Epithelial cell of esophagus (primary cell): ENCODE results near the gene GPC2.
"Not testable (repeated sequence)": the region's sequence is repeated elsewhere in the genome, so short reads cannot be mapped to it uniquely, and the experiment has no call there.

Experiments used
- DNase-seq: peaks from one replicate; pipeline ENCODE4 v3.0.0; 2010; ENCODE audit warnings: low read depth
- H3K4me3 ChIP-seq: 2 replicates; pipeline ENCODE4 v1.5.1; 2011; ENCODE audit warnings: mild to moderate bottlenecking, low read length, control low read depth
- CTCF ChIP-seq: IDR thresholded peaks from 2 replicates; pipeline ENCODE4 v1.5.1; 2011; ENCODE audit warnings: low read depth, mild to moderate bottlenecking, low read length, control low read depth, inconsistent platforms; ENCODE audit not compliant: insufficient read depth; ENCODE audit errors: missing control alignments

GPC2 gene

DNA sequence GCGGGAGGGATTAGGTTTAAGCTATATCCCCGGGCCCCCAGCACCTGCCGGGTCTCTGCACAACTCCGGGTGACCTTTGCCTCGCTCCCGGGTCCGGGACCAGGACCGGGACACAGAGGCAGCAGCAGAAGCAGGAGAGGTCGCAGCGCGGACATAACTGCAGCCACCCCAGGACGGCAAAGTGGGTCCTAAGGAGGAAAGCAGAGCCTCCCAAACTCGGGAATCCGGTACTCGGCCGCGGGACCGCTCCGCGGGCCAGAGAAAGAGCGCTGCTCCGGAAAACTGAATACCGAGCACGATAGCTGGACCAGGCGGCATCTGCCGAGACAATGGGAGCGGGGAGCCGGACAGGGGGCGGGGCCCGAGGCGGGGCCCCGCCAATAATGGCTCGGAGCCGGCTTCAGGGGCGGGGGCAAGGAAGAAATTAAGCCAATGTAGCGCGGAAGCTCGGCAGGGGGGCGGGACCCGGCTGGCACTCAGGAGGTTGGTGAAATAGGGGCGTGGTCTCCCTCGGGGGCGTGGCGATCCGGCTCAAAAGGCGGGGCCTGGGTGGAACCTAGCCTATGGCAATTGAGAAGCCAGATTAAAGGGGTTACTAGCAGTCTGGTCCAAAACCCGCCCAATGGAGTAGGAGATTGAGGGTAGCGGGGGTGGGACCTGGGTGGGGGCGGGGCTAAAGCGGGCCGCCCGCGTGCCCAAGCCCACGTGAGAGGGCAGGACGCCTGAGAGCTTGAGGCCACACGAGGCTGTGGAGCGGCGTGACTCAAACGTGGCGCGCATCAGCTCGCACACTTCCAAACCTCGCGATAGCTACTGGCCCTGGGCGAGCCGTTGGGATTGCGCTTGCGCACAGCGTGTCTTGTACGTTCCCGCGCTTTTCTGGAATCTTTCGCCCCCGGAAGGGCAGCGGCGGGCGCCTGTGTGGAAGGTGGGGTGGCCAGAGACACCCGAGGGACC lies at the start of gene GPC2, which contains the start of gene STAG3:
Gene GPC2 (minus strand): TSS at position 337 of the 957 bp plus-strand sequence. CDS start 182 bp downstream, at position 155.
Gene STAG3 (plus strand): TSS at position 874 of the 957 bp plus-strand sequence. CDS start 2,639 bp downstream, outside the sequence.
- H3K4me3 ChIP-seq: peak within 1 kb of the TSS; percentile 75
- peak; percentile 97 for DNase-seq
- TF ChIP-seq CTCF: no peak

DNA sequence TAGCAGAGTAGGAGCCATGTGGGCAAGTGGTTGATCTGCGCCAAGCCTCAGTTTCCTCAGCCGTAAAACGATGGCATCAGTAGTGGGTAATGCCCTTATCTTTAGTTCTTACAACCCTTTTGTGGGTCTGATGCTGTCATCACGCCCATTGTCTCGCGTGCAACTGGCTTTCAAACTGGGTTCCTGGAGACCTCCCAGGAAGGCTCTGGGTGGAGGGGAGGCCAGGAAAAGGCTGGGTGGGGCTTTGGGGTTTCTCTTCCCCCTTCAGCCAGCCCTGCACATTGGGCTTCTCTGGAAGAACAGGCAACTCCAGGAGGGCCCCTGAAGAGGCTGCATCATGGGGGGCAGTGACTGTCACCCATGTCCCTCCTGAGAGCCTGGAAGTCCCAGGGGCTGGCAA lies 47.7 kb upstream of the GPC2 start:
- H3K4me3 ChIP-seq, DNase-seq: not testable (repeated sequence)

DNA sequence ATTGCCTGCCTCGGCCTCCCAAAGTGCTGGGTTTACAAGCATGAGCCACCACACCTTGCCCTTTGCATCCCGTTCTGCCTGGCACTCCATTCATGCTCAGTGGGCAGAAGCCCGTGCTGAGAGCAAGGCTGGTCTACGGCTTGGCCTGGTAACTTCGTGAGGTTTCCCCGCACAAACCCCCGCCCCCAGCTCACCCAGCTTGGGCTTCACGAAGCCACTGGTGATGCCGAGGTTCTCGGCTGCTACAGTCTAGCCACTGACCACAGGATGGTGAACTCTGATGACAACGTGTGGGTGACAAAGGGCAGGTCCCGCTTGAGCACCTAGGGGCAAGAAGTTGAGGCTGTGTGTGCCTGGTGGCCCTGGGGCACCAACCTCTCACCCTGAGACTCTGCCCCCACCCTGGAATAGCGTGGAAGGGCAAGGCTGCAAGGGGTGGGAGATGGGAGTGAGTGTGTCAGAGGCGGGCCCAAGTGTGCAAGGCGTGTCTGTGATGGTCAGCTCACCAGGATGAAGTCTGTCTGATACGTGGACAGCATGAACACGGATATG lies 46.3 kb upstream of the GPC2 start:
- not testable (repeated sequence) for DNase-seq, H3K4me3 ChIP-seq

- H3K4me3 ChIP-seq: no peak overlapping the region
- TF ChIP-seq CTCF: no peak
- DNase-seq: no peak
Measured at GRCh38 chr7:100222445-100223132, 45.4 kb upstream of the GPC2 start.

DNA sequence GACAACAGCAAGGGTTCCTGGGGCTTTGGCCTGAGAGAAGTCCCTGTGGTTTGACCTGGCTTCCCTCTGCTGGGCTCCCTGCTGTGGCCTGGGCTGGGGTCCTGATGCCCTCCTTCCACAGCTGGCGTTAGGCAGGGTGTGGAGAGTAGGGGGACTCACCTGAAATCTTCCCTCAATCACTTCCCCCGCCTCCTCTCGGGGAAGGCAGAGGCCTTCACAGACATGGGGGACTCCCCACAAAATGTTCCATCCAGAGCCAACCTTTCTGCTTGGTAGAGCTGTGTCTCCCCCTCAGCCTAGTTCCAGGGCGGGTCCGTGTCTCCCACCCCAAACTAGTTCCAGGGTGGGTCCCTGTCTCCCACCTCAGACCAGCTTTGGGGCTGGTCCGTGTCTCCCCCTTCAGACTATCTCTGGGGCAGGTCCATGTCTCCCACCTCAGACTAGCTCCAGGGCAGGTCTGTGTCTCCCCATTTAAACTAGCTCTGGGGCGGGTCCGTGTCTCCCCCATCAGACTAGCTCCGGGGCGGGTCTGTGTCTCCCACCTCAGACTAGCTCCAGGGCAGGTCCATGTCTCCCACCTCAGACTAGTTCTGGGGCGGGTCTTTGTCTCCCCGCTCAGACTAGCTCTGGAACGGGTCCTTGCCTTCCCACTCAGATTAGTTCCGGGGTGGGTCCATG lies 44.7 kb upstream of the GPC2 start:
- H3K4me3 ChIP-seq: no peak overlapping the region
- no peak for DNase-seq
- no peak for TF ChIP-seq CTCF

GRCh38 chr7:100221231-100221718 lies 44.1 kb upstream of the GPC2 start:
- no peak for TF ChIP-seq CTCF
- DNase-seq: no peak
- no peak overlapping the region for H3K4me3 ChIP-seq

- no peak for TF ChIP-seq CTCF
- no peak overlapping the region for H3K4me3 ChIP-seq
- no peak for DNase-seq
Measured at GRCh38 chr7:100220586-100221230, 43.5 kb upstream of the GPC2 start.

GRCh38 chr7:100219801-100220585 lies 42.8 kb upstream of the GPC2 start, which contains the start of gene PVRIG:
PVRIG (plus strand) TSS chr7:100219949; CDS start chr7:100219971, 22 bp downstream.
- not testable (repeated sequence) for H3K4me3 ChIP-seq, DNase-seq
